ENCODE data around the gene SELP.

The SELP gene

DNA sequence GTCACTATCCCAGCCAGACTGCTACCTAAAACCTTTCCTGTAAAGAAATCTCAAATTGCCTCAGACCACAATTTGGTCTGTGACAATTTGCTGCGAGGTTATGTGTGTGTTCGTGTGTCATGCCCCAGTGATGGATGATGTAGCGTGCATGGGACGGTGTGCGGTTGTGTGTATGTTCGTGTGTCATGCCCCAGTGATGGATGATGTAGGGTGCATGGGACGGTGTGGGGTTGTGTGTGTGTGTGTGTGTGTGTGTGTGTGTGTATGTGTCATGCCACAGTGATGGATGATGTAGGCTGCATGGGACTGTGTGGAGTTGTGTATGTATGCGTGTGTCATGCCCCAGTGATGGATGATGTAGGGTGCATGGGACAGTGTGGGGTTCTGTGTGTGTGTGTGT is 9.4 kb downstream of the SELP start:
- no peak for DNase-seq (ENCODE audit: low spot score)

DNA sequence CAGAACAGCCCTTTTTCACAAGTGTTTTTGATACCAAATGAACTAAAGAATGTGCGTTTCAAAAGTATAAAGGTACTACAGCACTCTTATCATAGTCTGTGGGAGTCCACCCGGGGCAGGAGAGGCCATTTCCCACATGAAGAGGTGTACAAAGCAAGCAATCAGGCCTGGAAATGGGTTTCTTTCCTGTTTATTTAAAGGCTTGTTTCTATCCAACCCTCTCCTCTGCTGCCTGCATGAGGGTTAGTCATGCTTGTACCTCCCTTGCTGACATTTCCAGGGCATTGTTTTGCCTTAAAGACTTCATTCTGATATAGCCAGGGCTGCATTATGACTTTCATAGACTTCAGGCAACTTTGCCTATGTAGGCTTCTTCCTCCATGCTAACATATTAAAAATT is 11.6 kb downstream of the SELP start:
- DNase-seq (ENCODE audit: low spot score): no peak

DNA sequence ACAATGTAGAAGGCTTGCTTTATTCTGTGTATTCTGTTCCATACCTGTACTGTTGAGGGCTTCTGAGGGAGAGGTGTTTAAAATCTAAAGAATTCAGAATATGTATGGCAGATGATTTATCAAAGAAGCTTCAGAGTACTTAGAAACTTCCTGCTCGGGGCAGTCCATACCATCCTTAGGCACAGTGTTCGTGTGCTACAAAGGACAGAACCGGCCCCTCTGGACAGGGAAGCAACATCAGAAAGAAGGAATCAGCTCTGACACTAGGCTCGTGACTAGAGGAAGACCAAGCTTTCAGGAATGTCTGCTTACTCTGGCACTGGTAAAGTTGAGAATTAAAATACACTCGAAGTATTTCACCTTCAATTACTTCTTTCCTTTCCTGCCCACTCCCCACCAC is 14.1 kb downstream of the SELP start:
- DNase-seq (ENCODE audit: low spot score): no peak

GRCh38 chr1:169610858-169611257 is 19.1 kb downstream of the SELP start:
- DNase-seq (ENCODE audit: low spot score): no peak

DNA sequence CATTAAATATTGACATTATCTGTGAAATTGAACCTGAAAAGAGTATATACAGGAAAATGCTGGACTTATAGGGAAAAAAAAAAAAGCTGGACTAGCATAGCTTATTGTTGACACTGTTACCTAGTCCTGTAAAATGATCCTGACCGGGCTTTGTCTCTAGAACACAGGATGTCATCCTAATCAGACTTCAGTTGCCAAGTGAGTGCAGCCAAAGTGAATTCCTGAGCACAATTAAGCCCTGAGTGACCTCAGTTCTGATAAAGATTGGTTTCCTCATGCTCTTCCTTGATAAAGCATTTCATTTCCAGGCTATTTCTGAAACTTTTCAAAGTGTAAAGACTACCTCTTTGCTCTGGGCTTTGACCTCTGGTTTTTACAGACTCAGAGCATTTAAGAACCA is 19.8 kb downstream of the SELP start:
- DNase-seq (ENCODE audit: low spot score): no peak

DNA sequence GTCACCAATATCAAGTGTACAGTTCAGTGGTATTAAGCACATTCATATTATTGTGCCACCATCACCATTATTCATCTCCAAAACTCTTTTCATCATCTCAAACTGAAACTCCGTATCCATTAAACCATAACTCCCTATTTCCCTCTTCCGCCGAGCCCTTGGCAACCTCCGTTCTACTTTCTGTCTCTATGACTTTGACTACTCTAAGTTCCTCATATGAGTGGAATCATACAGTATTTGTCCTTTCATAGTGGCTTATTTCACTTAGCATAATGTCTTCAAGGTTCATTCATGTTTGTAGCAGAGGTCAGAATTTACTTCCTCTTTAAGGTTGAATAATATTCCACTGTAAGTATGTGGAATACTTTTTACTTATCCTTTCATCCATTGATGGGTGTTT is 21.7 kb downstream of the SELP start:
- no peak for DNase-seq (ENCODE audit: low spot score)

GRCh38 chr1:169604781-169605560 is 25.0 kb downstream of the SELP start:
- DNase-seq (ENCODE audit: low spot score): no peak

- peak; percentile 17 for DNase-seq (ENCODE audit: low spot score)
Measured at GRCh38 chr1:169601096-169601881, 28.6 kb downstream of the SELP start.

- peak; percentile 14 for DNase-seq (ENCODE audit: low spot score)
Measured at GRCh38 chr1:169595764-169596711, 33.9 kb downstream of the SELP start.

- no peak for DNase-seq (ENCODE audit: low spot score)
Measured at GRCh38 chr1:169594391-169594790, 35.5 kb downstream of the SELP start.

- DNase-seq (ENCODE audit: low spot score): no peak
Measured at GRCh38 chr1:169590932-169591331, 39.0 kb downstream of the SELP start.

DNA sequence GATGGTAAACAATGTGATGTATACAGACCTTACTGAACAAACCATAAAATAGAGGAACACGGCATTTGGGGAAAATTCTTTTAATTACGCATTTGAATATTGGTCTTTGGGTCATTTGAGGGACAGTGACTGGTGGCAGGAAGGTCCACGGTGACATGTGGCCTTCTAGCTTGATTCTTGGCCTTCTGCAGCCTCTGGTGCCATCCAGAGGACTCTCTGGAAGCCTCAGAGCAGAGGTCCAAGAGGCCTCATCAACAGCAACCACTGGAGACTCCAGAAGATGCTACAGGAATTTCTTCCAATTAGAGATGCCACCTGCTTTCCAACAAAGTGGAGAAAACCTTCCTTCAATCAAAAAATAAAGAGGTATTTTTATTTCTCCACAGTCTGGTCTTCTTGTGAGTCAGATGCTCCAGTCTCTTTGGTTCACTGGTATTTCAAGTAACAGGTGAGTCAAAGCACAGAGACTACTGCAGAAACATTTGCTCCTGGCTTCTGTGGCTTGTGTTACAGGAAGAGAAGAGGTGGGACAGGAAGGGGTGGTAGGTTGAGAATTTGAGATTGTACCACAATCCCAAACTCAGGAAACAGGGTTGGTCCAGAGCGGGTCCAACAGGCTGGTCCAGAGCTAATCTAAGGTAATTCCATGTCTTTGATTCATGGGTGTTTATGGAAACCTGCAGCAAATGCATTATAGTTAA is 41.0 kb downstream of the SELP start:
- DNase-seq (ENCODE audit: low spot score): no peak

DNA sequence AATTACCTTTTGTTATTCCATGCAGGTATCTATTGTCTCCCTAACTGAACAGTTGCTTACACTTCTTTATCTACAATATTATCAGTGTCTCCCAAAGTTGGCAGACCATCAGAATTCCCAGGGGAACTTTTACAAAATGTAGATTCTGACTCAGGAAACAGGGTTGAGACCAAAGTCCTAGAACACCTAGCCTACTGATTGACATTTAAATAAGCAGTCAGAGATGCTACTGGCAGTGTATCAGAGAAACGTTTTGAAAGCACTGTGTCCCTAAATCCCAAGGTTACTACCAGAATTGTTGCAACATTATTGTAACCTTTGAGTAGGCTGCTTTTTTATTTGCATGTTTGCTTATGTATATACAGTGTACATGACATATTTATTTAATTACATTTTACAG is 41.8 kb downstream of the SELP start:
- DNase-seq (ENCODE audit: low spot score): no peak

- peak; percentile 85 for DNase-seq (ENCODE audit: low spot score)
Measured at GRCh38 chr1:169586395-169587255, 43.3 kb downstream of the SELP start, which contains the start of gene F5. TSS of gene F5 (minus strand) at chr1:169586481. CDS start at chr1:169586386, 95 bp downstream.

DNA sequence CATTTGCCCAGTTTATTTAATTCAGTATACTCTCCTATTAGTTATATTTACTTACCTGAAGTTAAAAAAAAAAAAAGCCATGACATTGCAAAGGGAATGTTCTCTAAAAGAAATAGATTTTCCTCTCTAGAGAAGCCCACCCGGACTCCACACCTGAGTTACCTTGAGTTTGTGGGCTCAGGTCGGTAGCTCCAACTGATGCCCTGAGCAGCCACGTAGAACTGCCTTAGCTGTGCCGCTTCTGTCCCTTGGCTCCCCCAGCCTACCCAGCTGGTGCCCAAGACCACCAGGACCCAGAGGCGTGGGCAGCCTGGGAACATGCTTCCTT is 43.9 kb downstream of the SELP start:
- no peak for DNase-seq (ENCODE audit: low spot score)

GRCh38 chr1:169585181-169585580 is 44.7 kb downstream of the SELP start:
- DNase-seq (ENCODE audit: low spot score): no peak

DNA sequence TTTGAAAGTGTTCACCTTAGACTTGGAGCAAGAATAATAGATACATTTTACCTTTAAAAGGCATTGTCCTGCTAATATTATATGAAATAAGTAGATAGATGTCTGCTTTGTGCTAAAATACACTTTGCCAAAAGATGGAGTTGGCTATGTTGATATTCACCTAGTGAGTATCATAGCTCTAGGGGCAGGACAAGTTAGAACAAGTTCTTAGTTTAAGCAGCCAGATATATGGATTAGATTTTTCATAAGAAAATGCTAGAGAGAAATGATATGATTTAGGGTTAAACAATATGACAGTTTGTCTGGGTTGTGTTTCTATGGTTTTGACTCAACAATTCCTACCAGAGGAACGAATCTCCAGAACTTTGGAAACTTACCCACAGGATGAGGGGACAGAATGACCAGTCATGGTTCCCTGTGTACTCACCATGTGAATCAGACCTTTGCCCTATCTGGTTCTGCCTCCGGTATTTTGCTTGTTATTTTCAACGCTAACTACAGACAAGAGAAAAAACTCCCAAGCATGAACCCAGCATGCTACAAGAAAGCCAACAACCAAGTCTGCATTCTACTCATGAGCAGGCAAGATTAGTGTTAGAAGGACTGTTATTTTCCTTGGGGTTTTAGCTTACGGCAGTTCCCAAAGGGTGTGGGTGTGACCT is 45.3 kb downstream of the SELP start:
- no peak for DNase-seq (ENCODE audit: low spot score)

GRCh38 chr1:169577981-169578738 is 51.8 kb downstream of the SELP start:
- DNase-seq (ENCODE audit: low spot score): no peak

GRCh38 chr1:169576935-169577331 is 53.0 kb downstream of the SELP start:
- no peak for DNase-seq (ENCODE audit: low spot score)

Data from AG20443 (cell line).